Left lung (tissue), 10 donors: Measurements from ENCODE around the gene INO80. TPM values are rescaled to one million over a fixed set of nuclear protein-coding genes. Genes with fewer than 3 reads are reported as not detected.

Source experiments
- ATAC-seq: fragments of 200-7000 bp; cut with Tn5 transposase; one replicate; pipeline ENCODE4 v1.9.1; 2020; ENCODE audit warnings: moderate library complexity
- DNase-seq, 4 donors: peaks; one replicate each; pipeline ENCODE4 v3.0.0-alpha.2; 2013 to 2020
- H3K27ac ChIP-seq, 2 donors: fragments of 200-600 bp; sonication (generic) in 1 of 2; one replicate each; pipeline versions ENCODE4 v1.5.0 to v1.8.0; 2020 to 2021
- H3K27me3 ChIP-seq, 2 donors: fragments of 200-600 bp; sonication (generic) in 1 of 2; one replicate each; pipeline versions ENCODE4 v1.5.0 to v1.8.0; 2020 to 2021
- H3K36me3 ChIP-seq, 2 donors: fragments of 200-600 bp; sonication (generic) in 1 of 2; one replicate each; pipeline versions ENCODE4 v1.5.0 to v1.8.0; 2020 to 2021
- H3K4me1 ChIP-seq, 2 donors: fragments of 200-600 bp; one replicate each; pipeline ENCODE4 v1.8.0; 2021
- H3K4me3 ChIP-seq, 2 donors: fragments of 200-600 bp; sonication (generic) in 1 of 2; one replicate each; pipeline versions ENCODE4 v1.5.0 to v1.8.0; 2020 to 2021; ENCODE audit warnings: mild to moderate bottlenecking in 1 of 2
- H3K9me3 ChIP-seq, 2 donors: fragments of 200-600 bp; sonication (generic) in 1 of 2; one replicate each; pipeline versions ENCODE4 v1.5.0 to v1.8.0; 2020 to 2021
- CTCF ChIP-seq, 2 donors: fragments of 200-600 bp; sonication (generic) in 1 of 2; IDR thresholded peaks; one replicate each; pipeline versions ENCODE4 v1.5.0 to v1.8.0; 2021; ENCODE audit warnings: antibody characterized with exemption in 2 of 2
- intact Hi-C, 2 donors: fragments of 100-400 bp; cut with DNase I; formaldehyde crosslinking; loops; one replicate each; pipeline versions ENCODE4 v1.11.2 to v1.14.2; 2022
- polyA plus RNA-seq, 6 donors: library from polyadenylated mRNA; unstranded; fragments of 120-200 nt; gene quantifications; one replicate each; pipeline ENCODE4 v1.2.1, GENCODE V29; 2013; ENCODE audit not compliant: insufficient read length in 6 of 6
- total RNA-seq, 2 donors: library from RNA; stranded (reverse); fragmentation: NEBNext Ultra II Directional; extraction: Animal tissue kit (Norgen Biotek cat#: 25700); gene quantifications; one replicate each; pipeline ENCODE4 v1.2.1, GENCODE V29; 2021
- donor health status: DM: no; HTN: yes; CAD: no.
- donor health status: DM: no; HTN: no; CAD: no.

The INO80 gene
- total and polyA plus RNA-seq, 8 donors, result 20.1 to 31.0 (median 26.0) TPM

- TF ChIP-seq CTCF (IDR thresholded peaks at IDR 0.05), result no peak
- no peaks in the 10 kb centered on the region for H3K27me3 ChIP-seq
- H3K4me1 ChIP-seq, result peaks cover 0 to 10% of the 10 kb centered on the region in 2 donors
- no peak overlapping the region for H3K4me3 ChIP-seq
- no peak overlapping the region for H3K27ac ChIP-seq
- ATAC-seq (no peak), DNase-seq (no peak)
- intact Hi-C loops, result no loop called here
- H3K9me3 ChIP-seq, result no peaks in the 10 kb centered on the region
- H3K36me3 ChIP-seq, result peaks cover 8 to 80% of the 10 kb centered on the region in 2 donors
These were observed 137.9 kb downstream of the INO80 start for GRCh38 chr15:40978141-40978540.

- H3K27me3 ChIP-seq, result no peaks in the 10 kb centered on the region
- no peak for TF ChIP-seq CTCF (IDR thresholded peaks at IDR 0.05)
- DNase-seq (no peak), ATAC-seq (no peak)
- no peak overlapping the region for H3K27ac ChIP-seq
- intact Hi-C loops, result no loop called here
- H3K4me1 ChIP-seq, result peaks cover 0 to 2% of the 10 kb centered on the region in 2 donors
- no peak overlapping the region for H3K4me3 ChIP-seq
- no peaks in the 10 kb centered on the region for H3K9me3 ChIP-seq
- peaks cover 0 to 67% of the 10 kb centered on the region in 2 donors for H3K36me3 ChIP-seq
These were observed 139.3 kb downstream of the INO80 start for GRCh38 chr15:40976819-40977218.

GRCh38 chr15:40974879-40975278 lies 141.2 kb downstream of the INO80 start:
- Histone ChIP-seq H3K27me3 (no peaks in the 10 kb centered on the region), H3K36me3 (peaks cover 0 to 48% of the 10 kb centered on the region in 2 donors), H3K27ac (no peak overlapping the region), H3K4me1 (no peaks in the 10 kb centered on the region), H3K4me3 (no peak overlapping the region), H3K9me3 (no peaks in the 10 kb centered on the region)
- DNase-seq (no peak), ATAC-seq (no peak)
- no peak for TF ChIP-seq CTCF (IDR thresholded peaks at IDR 0.05)
- intact Hi-C loops, result no loop called here

GRCh38 chr15:40969363-40969762 lies 146.7 kb downstream of the INO80 start:
- Histone ChIP-seq H3K4me1 (no peaks in the 10 kb centered on the region), H3K27me3 (no peaks in the 10 kb centered on the region), H3K9me3 (no peaks in the 10 kb centered on the region), H3K36me3 (no peaks in the 10 kb centered on the region), H3K27ac (no peak overlapping the region), H3K4me3 (no peak overlapping the region)
- intact Hi-C loops, result no loop called here
- no peak for TF ChIP-seq CTCF (IDR thresholded peaks at IDR 0.05)
- ATAC-seq (no peak), DNase-seq (no peak)

- Histone ChIP-seq H3K36me3 (no peaks in the 10 kb centered on the region), H3K4me1 (no peaks in the 10 kb centered on the region), H3K27ac (no peak overlapping the region), H3K27me3 (no peaks in the 10 kb centered on the region), H3K4me3 (no peak overlapping the region), H3K9me3 (no peaks in the 10 kb centered on the region)
- no peak for TF ChIP-seq CTCF (IDR thresholded peaks at IDR 0.05)
- ATAC-seq (no peak), DNase-seq (no peak)
- intact Hi-C loops, result no loop called here
These were observed 147.6 kb downstream of the INO80 start for GRCh38 chr15:40968290-40969085.
